IPS-11a (cell line): ENCODE measurements around the gene FER.
A peak's percentile ranks its signal among the peaks of the same experiment; 100 is the strongest.
"Not testable (repeated sequence)": the region's sequence is repeated elsewhere in the genome, so short reads cannot be mapped to it uniquely, and the experiment has no call there.

Experiments used
- H3K4me3 ChIP-seq: one replicate; pipeline ENCODE4 v1.5.1; 2013; ENCODE audit warnings: low read depth, low read length, control low read depth

The FER gene

DNA sequence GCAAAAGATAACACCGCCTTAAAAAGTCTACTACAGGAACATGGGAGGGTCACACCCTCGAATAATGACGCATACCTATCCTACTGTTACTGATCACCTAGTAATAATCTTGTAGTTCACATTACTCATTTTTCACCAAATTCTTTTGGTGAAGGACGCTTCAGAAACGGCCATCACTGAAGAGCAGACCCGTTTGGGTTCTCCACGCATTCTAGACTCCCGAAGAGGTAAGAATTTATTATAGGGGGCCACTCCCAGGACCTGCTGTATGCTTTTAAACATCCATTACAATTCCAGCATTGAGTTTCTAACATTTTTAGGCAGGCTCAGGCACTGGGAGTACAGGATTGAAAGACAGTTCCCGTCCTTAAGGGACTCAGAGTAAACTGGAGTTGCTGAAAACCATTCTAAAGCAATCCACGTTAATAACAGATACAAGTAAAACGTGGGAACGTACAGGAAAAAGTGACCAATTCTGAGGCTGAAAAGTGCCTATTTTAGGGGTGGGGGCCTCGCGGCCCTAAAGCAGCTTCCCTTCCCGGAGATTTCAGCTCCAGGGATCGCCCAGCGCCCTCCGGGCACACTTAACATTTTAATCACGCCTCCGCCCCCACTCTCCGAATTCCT, at the start of gene FER:
Gene FER, plus strand, starts transcription at position 124 of the 627 bp plus-strand sequence. CDS start 50,286 bp downstream, outside the sequence.
- peak within 1 kb of the TSS; percentile 71 for H3K4me3 ChIP-seq

DNA sequence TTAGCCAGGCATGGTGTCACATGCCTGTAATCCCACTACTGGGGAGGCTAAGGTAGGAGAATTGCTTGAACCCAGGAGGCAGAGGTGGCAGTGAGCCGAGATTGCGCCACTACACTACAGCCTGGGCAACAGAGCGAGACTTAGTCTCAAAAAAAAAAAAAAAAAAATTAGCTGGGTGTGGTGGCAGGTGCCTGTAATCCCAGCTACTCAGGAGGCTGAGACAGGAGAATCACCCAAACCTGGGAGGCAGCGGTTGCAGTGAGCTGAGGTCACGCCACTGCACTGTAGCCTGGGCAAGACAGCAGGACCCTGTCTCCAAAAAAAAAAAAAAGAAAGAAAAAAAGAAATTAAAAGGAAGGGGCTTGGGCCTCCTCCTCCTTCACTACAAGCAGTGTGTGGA, 47.3 kb upstream of the FER start:
- H3K4me3 ChIP-seq: not testable (repeated sequence)

GRCh38 chr5:108700930-108701329, 46.8 kb upstream of the FER start:
- H3K4me3 ChIP-seq: no peak overlapping the region

DNA sequence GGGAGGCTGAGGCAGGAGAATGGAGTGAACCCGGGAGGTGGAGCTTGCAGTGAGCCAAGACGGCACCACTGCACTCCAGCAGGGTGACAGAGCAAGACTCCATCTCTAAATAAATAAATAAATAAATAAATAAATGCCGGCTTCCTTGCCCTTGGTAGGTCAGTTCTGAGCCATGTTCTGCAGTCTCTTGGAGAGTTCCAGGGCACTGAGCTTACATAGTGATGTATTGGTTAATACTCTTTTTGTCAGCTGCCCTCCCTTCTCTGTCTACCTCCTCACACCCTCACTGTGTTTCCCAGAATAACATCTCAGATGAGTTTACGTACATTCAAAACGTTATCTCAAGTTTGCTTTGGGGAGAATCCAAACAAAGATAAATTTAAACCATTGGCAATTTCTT, 45.2 kb upstream of the FER start:
- no peak overlapping the region for H3K4me3 ChIP-seq

- no peak overlapping the region for H3K4me3 ChIP-seq
Measured at GRCh38 chr5:108703313-108703712, 44.4 kb upstream of the FER start.

- H3K4me3 ChIP-seq: no peak overlapping the region
Measured at GRCh38 chr5:108707141-108707540, 40.6 kb upstream of the FER start.

DNA sequence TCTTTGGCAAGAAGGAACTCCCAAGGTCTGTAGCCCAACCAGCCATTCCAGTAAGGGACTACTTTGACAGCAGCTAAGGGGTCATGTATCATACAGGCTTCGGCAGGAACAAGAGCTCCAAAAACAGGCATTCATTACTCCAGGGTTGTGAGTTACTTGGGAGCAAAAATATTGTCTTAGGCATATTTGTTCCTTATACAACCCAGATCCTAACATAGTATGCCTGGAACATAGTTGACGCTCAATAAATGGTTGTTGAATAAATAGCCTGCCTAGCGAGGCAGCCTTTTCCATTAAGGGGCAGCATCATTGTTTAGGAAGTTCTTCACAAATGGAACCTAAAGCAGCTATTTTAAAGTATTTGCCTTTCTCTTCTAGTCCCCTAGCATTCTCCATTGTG, 35.8 kb upstream of the FER start:
- no peak overlapping the region for H3K4me3 ChIP-seq

GRCh38 chr5:108715408-108715807, 32.3 kb upstream of the FER start:
- H3K4me3 ChIP-seq: no peak overlapping the region

DNA sequence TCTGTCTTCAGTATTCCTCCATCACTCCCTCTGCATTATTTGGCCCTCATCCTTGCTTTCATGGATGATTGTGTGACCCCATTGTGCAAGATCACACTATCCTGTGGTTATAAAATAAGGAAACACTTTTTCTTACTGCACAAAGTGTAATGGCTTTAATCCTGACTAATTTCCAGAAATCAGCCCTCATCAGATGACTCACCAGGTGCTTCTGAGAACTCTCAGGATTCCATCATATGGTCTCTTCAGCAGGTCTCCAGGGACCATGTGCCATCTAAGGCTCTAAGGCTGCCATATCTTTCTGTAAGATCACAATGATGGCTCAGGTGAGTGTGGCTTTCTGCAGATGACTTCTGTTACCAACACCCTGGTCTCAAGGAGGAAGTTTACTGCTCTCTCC, 27.3 kb upstream of the FER start:
- H3K4me3 ChIP-seq: no peak overlapping the region

DNA sequence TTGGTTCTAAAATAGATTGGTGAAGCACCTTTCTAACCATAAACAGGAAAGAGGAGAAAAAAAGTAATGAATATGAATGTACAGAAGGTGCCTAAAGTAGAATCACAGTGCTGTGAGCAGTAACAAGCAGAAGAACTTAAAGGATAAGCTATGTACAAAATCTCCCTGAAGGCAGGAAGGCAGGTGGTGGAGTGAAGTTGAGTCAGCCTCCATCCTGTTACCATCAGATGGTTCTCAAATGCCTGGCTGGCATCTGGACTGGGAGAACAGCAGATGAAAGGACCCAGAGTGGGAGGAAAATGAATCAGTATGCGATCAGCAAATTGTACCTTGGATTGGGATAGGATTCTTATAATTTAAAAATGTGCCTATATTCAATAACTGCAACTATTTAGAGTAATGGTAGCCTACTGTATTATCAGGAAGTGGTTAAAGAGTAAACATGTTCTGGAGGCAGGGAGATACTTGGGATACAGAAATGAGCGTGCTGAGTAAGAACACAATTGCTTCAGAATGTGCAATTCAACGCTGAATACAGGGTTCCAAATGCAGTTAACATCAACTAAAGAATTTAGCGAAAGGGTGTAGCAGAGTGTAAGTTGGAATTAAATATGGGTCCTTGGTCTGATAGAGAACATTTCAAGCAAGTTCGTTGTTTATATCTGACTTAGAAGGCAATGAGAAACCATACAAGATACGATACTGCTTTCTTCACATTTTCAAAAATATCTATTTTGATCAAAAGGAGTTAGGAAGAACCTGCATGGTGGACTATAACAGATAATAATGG, 21.1 kb upstream of the FER start:
- H3K4me3 ChIP-seq: no peak overlapping the region

- peak overlapping the region; percentile 85 for H3K4me3 ChIP-seq
Measured at GRCh38 chr5:108727236-108727650, 20.5 kb upstream of the FER start.

GRCh38 chr5:108727651-108728565, 19.8 kb upstream of the FER start:
- peak overlapping the region; percentile 85 for H3K4me3 ChIP-seq

DNA sequence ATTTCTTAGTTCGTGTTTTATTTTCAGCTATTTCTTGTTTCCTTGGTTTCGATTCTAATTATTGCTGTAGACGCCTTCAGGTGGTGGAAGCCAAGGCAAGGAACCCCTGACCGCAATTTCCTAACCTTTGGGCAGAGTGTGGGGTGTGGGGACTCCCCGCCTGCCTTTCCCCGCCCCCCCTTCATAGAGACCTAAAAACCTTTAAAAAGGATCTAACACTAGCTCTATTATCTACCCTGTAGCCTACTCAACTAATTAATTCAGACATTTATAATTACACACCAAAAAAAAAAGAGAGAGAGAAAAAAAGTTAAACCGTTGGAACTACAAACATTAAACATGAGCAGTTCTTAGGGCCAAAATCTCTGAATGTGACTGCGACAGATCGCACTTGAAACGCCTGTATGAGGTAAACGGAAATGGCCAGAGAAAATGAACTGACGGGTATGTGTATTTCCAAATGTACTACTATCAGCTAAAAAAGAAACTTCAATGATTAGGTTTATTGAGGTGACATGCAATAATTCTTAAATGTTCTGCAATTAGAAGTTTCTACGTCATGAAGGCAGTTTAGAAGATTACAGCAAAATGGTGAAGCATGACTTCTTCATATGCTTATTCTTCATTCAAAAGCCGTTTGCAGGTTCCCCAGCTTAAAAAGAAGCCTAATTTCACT, 19.0 kb upstream of the FER start:
- peak overlapping the region; percentile 85 for H3K4me3 ChIP-seq

- no peak overlapping the region for H3K4me3 ChIP-seq
Measured at GRCh38 chr5:108729242-108729615, 18.5 kb upstream of the FER start.

DNA sequence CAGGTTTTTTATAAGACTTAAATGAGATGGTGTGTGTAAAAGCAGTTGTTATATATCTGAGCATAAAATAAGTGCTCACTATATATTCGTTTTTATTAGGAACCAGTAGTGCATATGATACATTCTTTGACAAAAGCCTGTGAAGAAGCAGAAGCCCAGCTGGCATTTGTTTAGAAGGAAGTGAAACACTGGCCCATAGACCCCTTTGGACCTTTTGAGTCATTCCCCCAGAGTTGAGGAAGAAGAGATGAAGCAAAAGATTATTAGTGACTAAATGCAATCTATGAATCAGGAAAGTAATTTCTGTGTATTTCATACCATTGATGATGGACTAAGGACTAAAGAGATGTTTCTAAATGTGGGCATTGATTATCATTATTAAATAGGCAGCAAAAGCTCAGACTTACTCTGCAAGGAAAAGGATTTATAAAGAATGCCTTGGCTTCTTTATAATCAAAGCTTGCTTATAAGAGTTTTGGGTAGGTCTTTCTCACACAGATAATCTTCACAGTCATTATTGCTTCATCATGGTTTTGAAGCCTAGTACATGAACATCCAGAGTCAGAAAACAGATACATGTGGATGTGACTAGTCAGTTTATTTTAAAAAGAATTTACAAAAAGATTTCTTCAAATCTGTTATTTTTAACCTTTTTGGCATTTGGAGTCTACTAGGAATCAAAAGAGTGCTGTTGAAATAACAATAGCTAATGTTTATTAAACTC, 16.9 kb upstream of the FER start:
- H3K4me3 ChIP-seq: no peak overlapping the region

DNA sequence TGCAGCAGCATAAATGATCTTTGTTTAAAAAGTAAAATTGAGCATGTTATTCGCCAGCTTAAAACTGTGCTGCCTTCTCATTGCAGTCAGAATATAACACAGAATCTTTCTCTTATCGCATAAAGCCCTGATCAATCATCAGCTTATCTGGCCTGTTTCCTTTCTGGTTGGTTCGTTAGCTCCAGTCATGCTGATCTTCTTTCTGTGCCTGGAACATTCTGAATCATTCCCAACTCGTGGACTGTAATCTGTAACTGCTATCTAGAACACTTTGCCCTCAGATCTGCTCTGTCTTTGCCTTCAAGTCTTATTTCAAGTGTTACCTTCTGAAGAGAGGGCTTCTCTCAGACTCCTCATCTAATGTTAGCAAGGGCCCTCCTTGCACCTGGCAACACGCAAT, 11.9 kb upstream of the FER start:
- no peak overlapping the region for H3K4me3 ChIP-seq

- no peak overlapping the region for H3K4me3 ChIP-seq
Measured at GRCh38 chr5:108736855-108737254, 10.8 kb upstream of the FER start.

DNA sequence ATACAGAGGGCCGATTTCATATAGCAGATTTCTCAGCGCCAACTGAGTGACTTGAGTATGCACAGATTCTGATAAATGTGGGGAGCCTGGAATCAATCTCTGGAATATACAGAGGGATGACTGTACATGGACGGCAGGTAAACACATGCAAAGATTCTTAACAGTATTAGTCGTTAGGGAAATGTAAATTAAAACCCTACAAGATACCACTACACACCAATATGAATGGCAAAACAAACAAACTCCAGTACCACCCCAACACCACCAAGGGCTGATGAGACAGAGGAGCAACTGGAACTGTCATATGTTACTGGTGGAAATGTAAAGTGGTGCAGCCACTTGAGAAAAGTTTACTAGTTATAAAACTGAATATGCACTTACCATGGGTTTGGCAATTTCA, 8.3 kb upstream of the FER start:
- no peak overlapping the region for H3K4me3 ChIP-seq

DNA sequence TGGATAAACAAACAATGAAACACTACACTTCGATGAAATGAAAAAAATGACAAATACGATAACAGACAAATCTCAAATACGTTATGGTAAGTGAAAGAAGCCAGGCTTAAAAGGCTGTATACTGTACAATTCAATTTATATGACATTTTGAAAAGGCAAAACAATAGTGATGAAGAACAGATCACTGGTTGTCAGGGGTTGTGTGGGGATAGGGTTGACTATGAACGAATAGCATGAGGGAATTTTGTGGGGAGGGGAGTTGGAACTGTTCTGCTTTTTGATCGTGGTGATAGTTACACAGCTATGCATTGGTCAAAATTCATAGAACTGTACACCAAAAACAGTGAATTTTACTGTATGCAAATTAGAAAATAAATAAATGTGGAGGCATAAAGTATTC, 7.8 kb upstream of the FER start:
- no peak overlapping the region for H3K4me3 ChIP-seq

GRCh38 chr5:108743319-108743718, 4.4 kb upstream of the FER start:
- no peak overlapping the region for H3K4me3 ChIP-seq
